ENCODE measurements around the gene CHST3.
"Not testable (repeated sequence)": the region's sequence is repeated elsewhere in the genome, so short reads cannot be mapped to it uniquely, and the experiment has no call there.

The CHST3 gene

DNA sequence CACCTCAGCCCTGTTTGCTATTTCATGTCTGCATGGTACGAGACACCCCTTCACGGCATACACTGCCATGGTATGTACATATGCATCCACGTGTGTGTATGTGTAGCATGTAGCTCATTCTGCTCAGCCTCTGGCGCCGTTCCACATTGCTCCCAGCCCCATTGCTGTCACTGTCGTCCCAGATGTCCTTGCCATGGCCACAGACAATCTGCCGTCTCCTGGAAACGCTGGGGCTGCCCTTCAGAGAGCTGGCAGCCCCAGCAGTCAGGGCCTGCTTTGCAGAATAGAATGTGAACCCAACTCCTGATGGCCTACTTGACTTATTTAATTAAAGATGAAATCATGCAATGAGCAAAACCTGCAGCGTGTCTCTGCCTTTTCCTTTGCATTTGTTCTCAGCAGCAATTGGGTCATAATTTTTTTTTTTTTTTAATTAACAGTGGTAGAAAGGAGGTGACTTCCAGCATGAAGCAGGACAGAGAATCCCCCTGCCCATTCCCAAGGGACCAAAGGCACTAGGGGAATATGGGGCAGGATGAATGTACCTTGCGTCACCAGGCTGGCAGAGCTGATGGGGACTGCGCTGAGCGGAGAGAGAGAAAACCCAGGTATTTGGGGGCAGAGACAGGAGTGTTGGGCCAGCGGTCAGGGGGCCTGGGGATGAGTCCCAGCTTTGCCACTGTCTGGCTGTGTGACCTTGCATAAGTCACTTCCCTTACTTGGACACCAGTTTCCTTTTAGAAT is 49.2 kb downstream of the CHST3 start:
- no peak for DNase-seq

DNA sequence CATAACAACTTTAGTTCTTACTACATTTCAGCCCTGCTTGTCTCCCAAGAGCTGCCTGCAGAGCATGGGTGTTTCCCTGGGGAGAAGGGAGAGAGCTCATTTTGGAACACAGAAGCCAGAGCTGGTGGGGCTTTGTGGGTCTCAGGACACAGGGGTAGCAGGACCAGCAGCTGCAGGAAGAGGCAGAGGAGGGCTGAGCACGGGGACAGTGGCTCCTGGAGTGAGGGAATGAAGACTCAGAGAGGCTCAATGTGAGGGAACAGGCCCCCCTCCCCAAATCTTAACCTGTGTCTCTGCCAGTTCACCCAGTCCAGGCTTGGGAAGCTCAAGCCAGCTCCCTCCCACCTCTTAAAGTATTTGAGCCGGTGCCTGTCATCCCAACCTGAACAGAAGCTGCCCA is 50.0 kb downstream of the CHST3 start:
- DNase-seq: no peak

DNA sequence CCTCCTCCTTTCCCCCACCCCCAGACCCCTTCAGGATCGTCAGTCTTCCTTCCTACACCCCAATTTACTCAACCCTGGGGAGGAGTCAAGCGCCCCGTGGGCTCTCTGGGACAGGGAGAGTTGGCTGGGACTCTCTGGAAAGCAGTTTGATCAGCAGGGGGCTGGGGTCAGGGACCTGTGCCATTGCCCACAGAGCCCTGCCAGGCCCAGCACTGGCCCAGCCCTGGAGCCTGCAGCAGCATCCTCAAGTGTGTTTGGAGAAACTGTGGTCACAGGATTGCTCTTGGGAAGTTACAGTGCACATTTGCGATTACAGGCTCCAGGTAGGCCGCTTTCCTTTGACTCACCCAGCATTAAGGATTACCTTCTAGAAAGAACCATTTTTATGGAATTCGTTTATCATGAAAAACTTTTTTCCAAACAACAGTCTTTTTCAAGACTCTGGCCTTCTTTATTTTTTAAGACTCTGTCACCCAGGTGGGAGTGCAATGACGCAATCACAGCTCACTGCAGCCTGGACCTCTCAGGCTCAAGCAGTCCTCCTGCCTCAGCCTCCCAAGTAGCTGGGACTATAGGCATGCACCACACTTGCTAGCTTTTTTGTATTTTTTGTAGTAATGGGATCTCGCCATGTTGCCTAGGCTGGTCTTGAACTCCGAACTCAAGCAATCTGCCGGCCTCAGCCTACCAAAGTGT is 50.7 kb downstream of the CHST3 start:
- DNase-seq: no peak

DNA sequence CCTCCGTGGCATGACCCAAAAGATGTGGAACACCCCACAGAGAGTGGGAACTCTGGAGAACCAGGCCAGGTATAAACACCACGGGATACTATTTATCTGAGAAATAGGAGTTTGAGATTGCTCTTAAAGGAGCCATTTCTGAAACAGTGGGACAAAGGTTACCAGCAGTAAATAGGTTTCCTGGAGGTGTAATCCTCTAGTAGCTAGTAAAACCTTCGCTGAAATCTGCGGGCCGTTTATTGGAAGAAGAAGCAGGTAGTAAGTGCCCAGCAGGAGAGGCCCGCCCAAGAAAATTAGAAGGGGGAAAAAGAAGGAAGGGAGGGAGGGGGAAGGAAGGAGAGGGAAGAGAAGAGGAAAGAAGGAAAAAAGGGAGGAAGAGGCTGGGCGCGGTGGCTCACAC is 51.6 kb downstream of the CHST3 start:
- DNase-seq: no peak

DNA sequence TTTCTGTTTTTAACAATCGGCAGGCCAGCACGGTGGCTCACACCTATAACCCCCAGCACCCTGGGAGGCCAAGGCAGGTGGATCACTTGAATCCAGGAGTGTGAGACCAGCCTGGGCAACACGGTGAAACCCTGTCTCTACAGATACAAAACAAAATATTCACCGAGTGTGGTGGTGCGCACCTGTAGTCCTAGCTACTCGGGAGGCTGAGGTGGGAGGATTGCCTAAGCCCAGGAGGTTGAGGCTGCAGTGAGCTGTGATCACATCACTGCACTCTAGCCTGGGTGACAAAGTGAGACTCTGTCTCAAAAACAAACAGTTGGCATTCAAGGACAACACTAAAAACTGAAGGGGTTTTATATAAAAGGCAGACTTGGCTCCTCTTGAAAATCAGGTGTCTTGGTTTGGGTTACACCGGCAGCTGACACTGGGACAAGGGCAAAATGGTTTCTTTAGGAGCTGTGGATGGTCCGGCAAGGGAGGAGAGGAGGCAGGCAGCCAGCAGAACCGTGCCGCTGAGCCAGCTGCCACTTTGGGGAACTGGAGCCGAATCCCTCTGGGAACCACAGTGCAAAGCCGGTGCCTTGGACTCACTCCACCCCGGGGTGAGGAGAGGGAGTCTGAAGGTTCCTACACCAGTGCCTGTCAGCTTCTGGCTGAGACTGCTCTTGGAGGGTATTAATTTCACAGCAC is 52.6 kb downstream of the CHST3 start:
- no peak for DNase-seq

DNA sequence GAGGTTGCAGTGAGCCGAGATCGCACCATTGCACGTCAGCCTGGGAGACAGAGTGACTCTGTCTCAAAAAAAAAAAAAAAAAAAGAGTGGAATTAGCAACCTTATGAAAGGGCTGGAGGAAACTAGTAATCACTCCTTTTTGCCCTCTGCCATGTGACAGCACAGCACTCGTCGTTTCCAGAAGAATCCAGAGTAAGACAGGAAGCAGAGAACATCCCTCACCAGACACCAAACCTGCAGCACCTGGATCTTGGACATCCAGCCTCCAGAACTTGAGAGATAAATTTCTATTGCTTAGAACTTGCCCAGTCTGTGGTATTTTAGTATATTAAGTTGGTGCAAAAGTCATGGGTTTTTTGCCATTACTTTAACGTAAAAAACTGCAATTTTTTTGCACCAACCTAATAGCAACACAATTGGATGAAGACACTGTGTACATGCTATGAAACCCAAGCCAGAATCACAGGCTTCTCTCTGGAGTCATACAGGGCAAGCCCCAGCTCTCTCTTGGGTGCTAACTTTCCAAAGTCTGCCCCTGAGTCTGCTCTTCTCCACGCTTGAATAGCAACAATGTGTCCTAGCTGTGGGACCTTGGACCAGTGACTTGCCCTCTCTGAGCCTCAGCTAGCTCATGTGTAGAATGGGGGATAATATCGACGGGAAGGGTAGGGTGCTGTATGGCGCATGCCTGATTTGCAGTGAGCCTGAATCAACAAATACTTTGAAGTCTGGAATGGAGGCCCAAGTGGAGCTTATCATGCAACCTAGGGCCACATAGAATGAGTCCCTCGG is 55.1 kb downstream of the CHST3 start:
- DNase-seq: no peak

DNA sequence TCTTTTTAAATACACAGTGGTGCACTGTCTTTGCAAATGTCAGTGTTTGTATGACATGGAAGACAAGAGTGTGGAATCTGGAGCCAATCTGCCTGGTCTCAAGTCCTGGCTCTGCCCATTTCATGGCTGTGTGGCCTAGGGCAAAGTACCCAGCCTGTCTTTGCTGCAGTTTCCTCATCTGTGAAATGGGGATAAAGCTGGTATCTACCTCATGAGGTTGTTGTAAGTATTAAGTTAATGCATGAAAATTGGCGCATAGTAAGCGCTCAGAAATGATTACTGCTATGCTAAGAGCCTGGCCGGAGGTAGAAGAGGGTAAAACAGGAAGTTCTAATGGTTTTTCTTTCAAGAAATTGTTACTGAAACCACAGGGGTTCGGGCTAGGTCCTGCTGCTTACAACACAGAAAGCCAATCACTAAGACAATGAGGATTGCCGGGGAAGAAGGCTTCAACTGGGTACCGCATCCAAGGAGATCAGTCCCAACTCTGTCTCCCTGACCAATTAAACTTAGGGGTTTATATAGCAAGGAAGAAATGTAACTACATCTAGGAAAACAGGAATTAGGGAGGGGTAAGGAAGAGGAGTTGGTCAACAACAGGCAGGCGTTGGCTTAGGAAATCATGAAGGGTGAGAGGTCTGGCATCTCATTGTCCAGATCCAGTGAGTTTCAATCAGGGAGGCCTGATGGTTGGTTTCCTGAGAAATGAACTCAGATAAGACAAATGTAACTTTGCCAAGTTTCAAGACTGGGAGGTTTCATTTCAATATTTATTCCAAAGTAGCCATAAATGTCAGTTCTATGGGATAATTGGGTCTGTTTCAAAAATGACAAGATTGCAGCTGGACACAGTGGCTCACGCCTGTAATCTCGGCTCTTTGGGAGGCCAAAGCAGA is 57.0 kb downstream of the CHST3 start:
- DNase-seq: no peak

DNA sequence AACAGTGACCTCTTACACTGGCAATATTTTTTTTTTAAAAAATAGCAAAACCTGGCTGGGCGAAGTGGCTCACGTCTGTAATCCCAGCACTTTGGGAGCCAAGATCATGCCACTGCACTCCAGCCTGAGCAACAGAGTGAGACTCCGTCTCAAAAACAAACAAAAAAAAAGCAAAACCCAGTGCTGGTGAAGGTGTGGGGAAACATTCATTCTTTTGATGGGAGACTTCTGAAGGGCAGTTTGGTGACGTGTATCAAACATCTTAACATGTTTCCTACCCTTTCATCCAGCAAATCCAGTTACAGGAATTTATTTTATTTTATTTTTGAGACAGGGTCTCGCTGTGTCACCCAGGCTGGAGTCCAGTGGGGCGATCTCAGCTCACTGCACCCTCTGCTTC is 58.0 kb downstream of the CHST3 start:
- DNase-seq: no peak

DNA sequence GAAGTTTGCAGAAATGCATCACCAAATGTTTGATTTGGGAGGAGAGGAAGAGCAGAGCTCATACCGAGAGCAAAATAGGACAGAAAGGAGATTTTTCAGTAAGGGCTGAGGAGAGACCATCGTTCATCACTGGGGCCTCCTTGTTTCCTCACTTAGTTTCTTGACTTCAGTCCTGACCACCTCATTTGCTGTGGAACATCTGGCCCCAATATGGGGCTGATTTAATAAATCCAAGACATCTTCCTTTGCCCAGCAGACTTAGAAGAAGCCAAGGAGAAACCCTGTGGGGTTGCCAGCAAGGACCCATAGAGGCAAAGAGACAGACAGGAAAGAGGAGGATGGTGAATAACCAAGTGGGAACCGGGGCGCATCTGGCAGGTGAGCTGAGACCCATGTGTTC is 60.4 kb downstream of the CHST3 start:
- no peak for DNase-seq

DNA sequence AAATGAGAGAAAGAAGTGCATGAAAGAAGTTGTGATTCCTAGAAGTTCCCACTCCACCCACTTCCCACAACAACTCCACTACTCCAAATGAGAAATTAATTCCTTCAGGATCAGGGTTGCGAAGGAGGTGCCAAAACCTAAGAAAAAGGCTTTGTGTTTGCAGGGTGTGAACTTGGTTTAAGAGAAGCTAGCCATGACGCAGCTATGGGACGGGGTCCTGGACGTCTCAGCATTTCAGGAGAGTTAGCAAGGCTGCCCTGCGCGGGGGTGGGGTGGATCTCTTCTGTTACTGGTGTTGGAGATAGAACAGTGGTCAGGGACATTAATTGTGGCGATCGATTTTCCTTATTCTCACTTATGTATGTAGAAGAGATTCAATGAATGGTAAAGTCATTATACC is 61.2 kb downstream of the CHST3 start:
- DNase-seq: no peak

DNA sequence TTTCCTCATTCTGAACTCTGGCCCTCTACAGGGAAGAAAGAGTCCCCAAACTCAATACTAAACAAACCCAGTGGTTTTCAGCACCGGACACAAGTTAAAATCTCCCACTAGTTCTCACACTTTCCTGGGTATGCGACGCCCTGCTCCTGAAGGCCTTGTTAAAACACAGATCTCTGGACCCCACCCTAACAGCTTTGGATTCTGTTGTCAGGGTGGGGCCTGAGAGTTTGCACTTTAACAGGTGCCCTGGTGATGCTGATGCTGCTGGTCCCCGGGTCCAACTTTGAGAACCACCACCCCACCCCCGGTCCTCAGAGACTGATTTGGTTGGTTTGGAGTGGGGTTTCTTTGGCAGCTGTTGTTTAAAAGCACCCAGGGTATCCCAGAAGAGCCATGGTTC is 61.6 kb downstream of the CHST3 start:
- DNase-seq: no peak

DNA sequence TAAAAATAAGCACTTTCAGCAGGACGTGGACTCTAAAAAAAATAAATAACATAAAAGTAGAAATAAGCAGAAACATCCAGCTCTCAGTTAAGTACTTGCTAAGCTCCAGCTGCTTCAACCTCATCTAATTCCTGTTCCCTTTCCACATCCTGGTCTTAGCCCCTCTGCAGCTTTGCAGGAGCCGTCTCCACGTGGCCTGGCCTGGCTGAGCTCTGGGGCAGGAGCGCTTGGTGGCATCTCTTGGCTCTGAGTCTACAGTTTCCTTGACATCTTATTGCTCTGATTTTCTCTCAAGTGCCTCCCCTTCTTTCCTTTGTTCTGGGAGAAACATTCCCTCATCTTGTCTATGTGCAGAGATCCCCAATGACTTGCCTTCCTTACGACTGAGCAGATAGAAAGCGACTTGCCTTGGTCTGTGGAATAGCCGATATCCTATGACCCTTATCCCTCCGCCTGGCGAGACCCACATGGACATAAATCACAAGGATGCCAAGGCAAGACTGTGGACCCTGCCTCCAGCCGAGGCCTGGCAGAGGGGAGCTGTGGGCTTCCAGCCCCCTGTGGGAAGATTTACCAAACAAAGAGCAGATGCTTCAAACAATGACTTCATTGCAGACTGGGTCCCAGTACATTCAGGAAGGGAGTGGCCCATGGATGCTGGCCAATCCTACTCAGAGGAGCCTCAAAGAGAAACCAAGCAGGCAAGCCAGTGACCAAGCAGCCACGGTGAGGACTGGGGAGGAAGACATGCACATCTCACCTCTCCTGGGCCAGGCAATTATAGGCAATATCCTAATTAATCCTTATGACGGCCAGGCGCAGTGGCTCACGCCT is 62.3 kb downstream of the CHST3 start:
- no peak for DNase-seq

DNA sequence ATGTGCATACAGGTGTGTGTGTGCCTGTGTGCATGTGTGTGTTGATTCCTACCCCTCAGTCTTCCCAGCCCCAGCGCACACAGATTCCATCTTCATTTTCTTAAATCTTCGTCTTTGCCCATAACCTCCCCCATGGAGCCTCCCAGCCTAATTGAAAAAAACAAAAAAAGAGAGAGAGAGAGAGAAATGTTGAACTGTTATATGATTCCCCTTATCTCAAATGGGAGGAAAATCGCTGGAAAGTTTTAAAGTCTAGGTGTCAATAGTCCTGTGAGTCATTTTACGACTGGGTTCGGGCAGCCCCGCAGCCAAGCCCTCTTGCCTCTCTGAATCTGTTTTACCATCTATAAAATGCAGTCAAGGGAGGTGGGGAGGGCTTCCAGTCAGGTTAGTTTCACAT is 63.3 kb downstream of the CHST3 start:
- no peak for DNase-seq

DNA sequence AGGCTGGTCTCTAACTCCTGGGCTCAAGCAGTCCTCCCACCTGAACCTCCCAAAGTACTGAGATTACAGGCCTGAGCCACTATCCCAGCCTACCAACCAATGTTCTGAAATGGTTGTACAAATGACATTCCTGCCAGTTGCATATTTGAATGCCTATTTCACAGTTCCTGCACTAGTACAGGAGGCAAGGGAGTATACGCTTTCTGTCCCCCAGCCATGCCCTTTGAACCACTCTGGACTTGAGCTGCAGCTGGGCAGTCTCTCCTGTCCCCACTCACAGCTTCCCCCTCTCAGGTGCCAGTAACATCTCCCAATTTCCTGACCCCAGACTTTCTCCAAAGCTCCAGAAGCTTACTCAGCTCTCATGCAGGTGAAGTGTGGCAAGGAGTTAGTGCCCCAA is 65.2 kb downstream of the CHST3 start:
- DNase-seq: no peak

DNA sequence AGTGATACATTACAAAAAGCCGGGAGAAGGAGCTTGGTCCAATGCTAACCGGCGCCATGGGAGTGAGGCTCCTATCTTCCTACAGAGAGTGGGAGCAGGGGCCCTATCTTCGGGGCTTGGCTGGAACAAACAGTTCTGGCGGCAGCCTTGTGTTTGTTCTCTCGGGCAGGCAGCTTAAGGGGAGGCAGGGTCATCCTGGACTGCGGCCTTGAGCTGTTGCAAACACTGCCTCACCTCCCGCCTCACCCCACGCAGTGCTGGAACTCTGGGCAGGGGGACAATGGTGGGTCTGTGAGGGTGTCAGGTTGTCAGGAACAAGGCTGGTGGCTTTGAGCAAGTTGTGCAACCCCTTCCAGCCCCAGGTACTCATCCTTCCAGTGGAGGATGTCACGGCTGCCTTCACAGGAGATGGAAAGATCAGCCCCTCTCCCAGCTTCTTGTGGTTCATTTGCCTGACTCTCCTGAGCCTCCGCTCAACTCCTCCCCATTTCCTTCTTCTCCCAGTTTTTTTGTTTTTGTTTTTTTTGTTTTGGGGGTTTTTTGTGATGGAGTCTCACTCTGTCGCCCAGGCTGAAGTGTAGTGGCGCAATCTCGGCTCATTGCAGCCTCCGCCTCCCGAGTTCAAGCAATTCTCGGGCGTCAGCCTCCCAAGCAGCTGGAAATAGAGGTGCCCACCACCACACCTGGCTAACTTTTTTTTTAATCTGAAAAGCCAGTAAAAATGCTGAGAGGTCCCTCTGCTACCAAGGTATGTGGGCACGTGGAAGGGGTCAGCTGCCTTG is 66.8 kb downstream of the CHST3 start:
- DNase-seq: no peak

DNA sequence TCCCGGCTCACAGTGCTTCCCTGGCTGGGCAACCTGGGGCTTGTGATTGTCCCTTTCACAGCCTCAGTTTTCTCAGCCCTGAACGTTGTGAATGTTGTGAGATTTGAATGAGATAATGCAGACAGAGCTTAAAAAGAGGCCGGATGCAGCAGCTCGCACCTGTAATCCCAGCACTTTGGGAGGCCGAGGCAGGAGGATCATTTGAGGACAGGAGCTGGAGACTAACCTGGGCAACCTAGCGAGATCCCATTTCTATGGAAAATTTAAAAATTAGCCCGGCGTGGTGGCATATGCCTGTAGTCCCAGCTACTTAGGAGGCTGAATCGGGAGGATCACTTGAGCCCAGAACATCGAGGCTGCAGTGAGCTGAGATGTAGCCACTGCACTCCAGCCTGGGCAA is 67.5 kb downstream of the CHST3 start:
- DNase-seq: no peak

DNA sequence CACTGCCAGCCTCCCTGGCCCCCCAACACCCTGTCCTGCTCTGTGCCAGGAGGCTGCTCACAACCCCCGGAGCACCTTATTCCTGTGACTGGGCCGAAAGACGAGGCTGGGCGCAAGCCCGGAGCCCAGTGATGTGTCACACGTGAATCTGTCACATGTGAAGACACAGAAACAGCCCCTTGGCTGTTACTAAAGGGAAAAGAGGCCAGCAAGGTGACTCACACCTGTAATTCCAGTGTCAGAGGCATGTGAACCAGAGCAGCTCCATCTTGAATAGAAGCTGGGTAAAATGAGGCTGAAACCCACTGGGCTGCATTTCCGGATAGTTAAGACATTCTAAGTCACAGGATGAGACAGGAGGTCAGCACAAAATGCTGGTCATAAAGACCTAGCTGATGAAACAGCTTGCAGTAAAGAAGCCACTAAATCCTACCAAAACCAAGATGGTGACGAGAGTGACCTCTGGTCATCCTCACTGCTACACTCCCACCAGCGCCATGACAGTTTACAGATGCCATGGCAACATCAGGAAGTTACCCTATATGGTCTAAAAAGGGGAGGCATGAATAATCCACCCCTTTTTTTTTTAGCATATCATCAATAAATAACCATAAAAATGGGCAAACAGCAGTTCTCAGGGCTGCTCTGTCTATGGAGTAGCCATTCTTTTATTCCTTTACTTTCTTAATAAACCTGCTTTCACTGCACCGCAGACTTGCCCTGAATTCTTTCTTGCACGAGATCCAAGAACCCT is 68.4 kb downstream of the CHST3 start:
- DNase-seq: not testable (repeated sequence)

DNA sequence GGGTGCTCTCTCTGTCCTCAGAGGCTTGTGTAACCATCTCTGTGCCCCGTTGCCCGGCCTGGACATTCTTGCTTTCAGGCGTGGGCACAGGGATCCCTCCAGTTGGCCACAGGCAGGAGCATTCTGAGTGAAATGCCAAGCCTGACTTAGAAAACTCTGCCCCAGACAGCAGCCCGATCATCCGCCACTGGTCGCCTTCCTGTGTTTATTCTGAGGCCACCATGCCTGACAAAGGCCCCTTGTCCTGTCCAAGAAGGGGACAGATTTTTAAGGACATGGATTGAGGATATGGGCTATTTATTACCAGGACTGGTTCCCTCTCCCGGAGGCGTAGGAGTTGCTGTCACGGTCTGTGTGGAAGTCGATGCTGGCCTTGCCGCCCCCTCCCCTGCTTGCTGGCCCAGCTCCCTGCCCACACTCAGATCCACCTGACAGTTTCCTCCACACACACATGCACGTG is 69.9 kb downstream of the CHST3 start:
- no peak for DNase-seq

DNA sequence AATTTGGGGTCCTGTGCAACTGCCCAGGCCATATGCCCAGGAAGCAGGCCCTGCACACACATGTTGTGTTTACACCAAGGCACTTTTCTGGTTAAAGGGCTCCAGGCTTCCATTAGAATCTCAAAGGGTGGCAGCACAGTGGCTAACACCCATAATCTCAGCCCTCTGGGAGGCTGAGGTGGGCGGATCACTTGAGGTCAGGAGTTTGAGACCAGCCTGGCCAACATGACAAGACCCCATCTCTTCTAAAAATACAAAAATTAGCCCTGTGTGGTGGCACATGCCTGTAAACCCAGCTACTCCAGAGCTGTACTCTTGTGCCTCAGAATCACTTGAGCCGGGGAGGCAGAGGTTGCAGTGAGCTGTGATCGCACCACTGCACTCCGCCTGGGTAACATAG is 70.6 kb downstream of the CHST3 start:
- DNase-seq: no peak
